WTC11 (cell line): Measurements from ENCODE around the gene IGSF23. TPM values are rescaled to one million over a fixed set of nuclear protein-coding genes. Genes with fewer than 3 reads are reported as not detected.

Experiments used
- ATAC-seq: fragments of 200-7000 bp; cut with Tn5 transposase; 2 replicates; pipeline ENCODE4 v1.10.0; 2021; ENCODE audit warnings: mild to moderate bottlenecking, moderate library complexity
- CTCF ChIA-PET: fragments of 300-600 bp; sonication (Branson Sonifier 250); formaldehyde crosslinking; loops from one replicate; lab custom pipeline; 2021; ENCODE audit warnings: antibody characterized with exemption; lab: Charles Lee
- POLR2A ChIA-PET: fragments of 350-600 bp; sonication (Branson Sonifier 250); formaldehyde crosslinking; loops from one replicate; lab custom pipeline; 2021; ENCODE audit warnings: antibody characterized with exemption; lab: Charles Lee
- DNase-seq: peaks from one replicate; pipeline ENCODE4 v3.0.0; 2021; ENCODE audit warnings: low spot score
- H3K27ac Mint-ChIP-seq: 2 replicates; pipeline ENCODE4 v1.8.0; 2021; ENCODE audit warnings: mixed read lengths
- H3K27me3 Mint-ChIP-seq: 2 replicates; pipeline ENCODE4 v1.8.0; 2021; ENCODE audit warnings: low read depth, mild to moderate bottlenecking, moderate library complexity, mixed read lengths
- H3K36me3 Mint-ChIP-seq: 2 replicates; pipeline ENCODE4 v1.8.0; 2021; ENCODE audit warnings: mixed read lengths
- H3K4me1 Mint-ChIP-seq: 2 replicates; pipeline ENCODE4 v1.8.0; 2022; ENCODE audit warnings: mixed read lengths
- H3K4me3 Mint-ChIP-seq: 2 replicates; pipeline ENCODE4 v1.8.0; 2021; ENCODE audit warnings: mild to moderate bottlenecking, moderate library complexity, mixed read lengths
- H3K9me3 Mint-ChIP-seq: 2 replicates; pipeline ENCODE4 v1.8.0; 2021; ENCODE audit warnings: mixed read lengths
- AFF4 ChIP-seq: sonication (generic); formaldehyde crosslinking; IDR thresholded peaks from 2 replicates; pipeline ENCODE4 v1.8.1; 2023; ENCODE audit warnings: mild to moderate bottlenecking, missing genetic modification reagents, borderline replicate concordance
- ATF1 ChIP-seq: sonication (generic); formaldehyde crosslinking; IDR thresholded peaks from 2 replicates; pipeline ENCODE4 v1.8.1; 2023; ENCODE audit warnings: mild to moderate bottlenecking, moderate library complexity, missing genetic modification reagents
- ELF4 ChIP-seq: sonication (generic); formaldehyde crosslinking; IDR thresholded peaks from 2 replicates; pipeline ENCODE4 v1.8.1; 2022; ENCODE audit warnings: low read depth, mild to moderate bottlenecking, moderate library complexity, missing genetic modification reagents
- ETV6 ChIP-seq: sonication (generic); formaldehyde crosslinking; IDR thresholded peaks from 2 replicates; pipeline ENCODE4 v1.8.1; 2022; ENCODE audit warnings: mild to moderate bottlenecking, missing genetic modification reagents
- FOXK1 ChIP-seq: sonication (generic); formaldehyde crosslinking; IDR thresholded peaks from 2 replicates; pipeline ENCODE4 v1.8.0; 2022; ENCODE audit warnings: mild to moderate bottlenecking, moderate library complexity, missing genetic modification reagents
- HMGA2 ChIP-seq: fragments of 250-450 bp; sonication (Bioruptor Pico); IDR thresholded peaks from 2 replicates; pipeline ENCODE4 v1.4.0; 2021; ENCODE audit warnings: mild to moderate bottlenecking, moderate library complexity
- HMGXB4 ChIP-seq: sonication (generic); formaldehyde crosslinking; IDR thresholded peaks from 2 replicates; pipeline ENCODE4 v1.8.1; 2023; ENCODE audit warnings: mild to moderate bottlenecking, moderate library complexity, missing genetic modification reagents
- MAX ChIP-seq: sonication (generic); formaldehyde crosslinking; IDR thresholded peaks from 2 replicates; pipeline ENCODE4 v1.8.0; 2022; ENCODE audit warnings: mild to moderate bottlenecking, missing genetic modification reagents
- MLX ChIP-seq: sonication (generic); formaldehyde crosslinking; IDR thresholded peaks from 2 replicates; pipeline ENCODE4 v1.8.1; 2023; ENCODE audit warnings: mild to moderate bottlenecking, missing genetic modification reagents, moderate library complexity
- NFE2L1 ChIP-seq: sonication (generic); formaldehyde crosslinking; IDR thresholded peaks from 2 replicates; pipeline ENCODE4 v1.8.1; 2023; ENCODE audit warnings: missing genetic modification reagents
- PREB ChIP-seq: sonication (generic); formaldehyde crosslinking; IDR thresholded peaks from 2 replicates; pipeline ENCODE4 v1.8.1; 2022; ENCODE audit warnings: mild to moderate bottlenecking, missing genetic modification reagents, moderate library complexity, borderline replicate concordance
- TEAD1 ChIP-seq: sonication (generic); formaldehyde crosslinking; IDR thresholded peaks from 2 replicates; pipeline ENCODE4 v1.8.0; 2022; ENCODE audit warnings: mild to moderate bottlenecking, missing genetic modification reagents
- TP53 ChIP-seq: sonication (generic); formaldehyde crosslinking; IDR thresholded peaks from 2 replicates; pipeline ENCODE4 v1.8.1; 2023; ENCODE audit warnings: mild to moderate bottlenecking, missing genetic modification reagents
- USF2 ChIP-seq: sonication (generic); formaldehyde crosslinking; IDR thresholded peaks from 2 replicates; pipeline ENCODE4 v1.8.1; 2023; ENCODE audit warnings: mild to moderate bottlenecking, missing genetic modification reagents, moderate library complexity
- ZNF121 ChIP-seq: sonication (generic); formaldehyde crosslinking; IDR thresholded peaks from 2 replicates; pipeline ENCODE4 v1.8.0; 2023; ENCODE audit warnings: missing genetic modification reagents
- ZNF532 ChIP-seq: fragments of 250-450 bp; sonication (Bioruptor Pico); IDR thresholded peaks from 2 replicates; pipeline ENCODE4 v1.9.0; 2021; ENCODE audit warnings: mild to moderate bottlenecking, borderline replicate concordance
- total RNA-seq: library from RNA; stranded (reverse); gene quantifications from 3 replicates; pipeline ENCODE4 v1.2.3, GENCODE V29; 2021

Gene IGSF23
- total RNA-seq, 1 experiment from 2014 or later, result not detected

- Mint-ChIP-seq H3K4me3 (peak overlapping the region; percentile 87), H3K36me3 (no peaks in the 10 kb centered on the region), H3K4me1 (no peaks in the 10 kb centered on the region), H3K27me3 (peaks cover 24% of the 10 kb centered on the region), H3K27ac (no peak overlapping the region), H3K9me3 (no peaks in the 10 kb centered on the region)
- peak; percentile 77 for TF ChIP-seq ETV6 (CRISPR knock-in tag)
- TF ChIP-seq HMGXB4 (CRISPR knock-in tag), result 0 out of 2 replicates have a peak, but pooled peaks have one; percentile 31
- no peak for TF ChIP-seq TP53 (CRISPR knock-in tag)
- peak; percentile 60; the same call in 1 of the 2 replicates for TF ChIP-seq HMGA2
- 0 out of 2 replicates have a peak, but pooled peaks have one; percentile 27 for TF ChIP-seq PREB (CRISPR knock-in tag)
- TF ChIP-seq ATF1, result no peak
- 0 out of 2 replicates have a peak, but pooled peaks have one; percentile 5 for TF ChIP-seq MAX
- peak; percentile 78 for ATAC-seq
- POLR2A ChIA-PET, result interaction anchor here (1.3 kb wide), 1 partner anchor 74 kb away, joined by 3 read pairs; no protein-coding TSS in a partner anchor
- DNase-seq, result peak; percentile 50
- CTCF ChIA-PET, result interaction anchor here (0.7 to 4.3 kb wide), 10 partner anchors 9 to 126 kb away, joined by 3 to 22 read pairs (median 4); no protein-coding TSS in a partner anchor
These were observed 31.1 kb downstream of the IGSF23 start for GRCh38 chr19:44644402-44645016.

GRCh38 chr19:44645407-44646048, 32.2 kb downstream of the IGSF23 start:
- H3K27me3 Mint-ChIP-seq, result peaks cover 24% of the 10 kb centered on the region
- H3K27ac Mint-ChIP-seq, result no peak overlapping the region
- peaks cover 6% of the 10 kb centered on the region for H3K36me3 Mint-ChIP-seq
- no peaks in the 10 kb centered on the region for H3K9me3 Mint-ChIP-seq
- no peaks in the 10 kb centered on the region for H3K4me1 Mint-ChIP-seq
- ChIA-PET POLR2A (no interaction called here), CTCF (interaction anchor here (1.1 to 4.3 kb wide), 4 partner anchors 8 to 75 kb away, joined by 4 to 22 read pairs (median 5); no protein-coding TSS in a partner anchor)
- ATAC-seq (no peak), DNase-seq (no peak)
- H3K4me3 Mint-ChIP-seq, result no peak overlapping the region; the same call in 1 of the 2 replicates
- TF ChIP-seq FOXK1 (CRISPR knock-in tag), result no peak
- peak; percentile 86; the same call in 1 of the 2 replicates for TF ChIP-seq HMGA2
- no peak for TF ChIP-seq NFE2L1 (CRISPR knock-in tag)
- no peak for TF ChIP-seq USF2 (CRISPR knock-in tag)
- TF ChIP-seq ZNF121 (CRISPR knock-in tag), result peak; percentile 72; the same call in 1 of the 2 replicates
- no peak for TF ChIP-seq ELF4 (CRISPR knock-in tag)

- H3K36me3 Mint-ChIP-seq, result peaks cover 8% of the 10 kb centered on the region
- no peaks in the 10 kb centered on the region for H3K9me3 Mint-ChIP-seq
- ATAC-seq (no peak), DNase-seq (no peak)
- H3K4me3 Mint-ChIP-seq, result no peak overlapping the region
- peaks cover 20% of the 10 kb centered on the region for H3K27me3 Mint-ChIP-seq
- H3K4me1 Mint-ChIP-seq, result no peaks in the 10 kb centered on the region
- H3K27ac Mint-ChIP-seq, result no peak overlapping the region
- ChIA-PET POLR2A (no interaction called here), CTCF (interaction anchor here (1.6 to 4.3 kb wide), 3 partner anchors 11 to 75 kb away, joined by 4 to 22 read pairs (median 6); no protein-coding TSS in a partner anchor)
- TF ChIP-seq ZNF532 (CRISPR knock-in tag), result no peak
- no peak for TF ChIP-seq MAX
- no peak for TF ChIP-seq MLX (CRISPR knock-in tag)
- TF ChIP-seq TEAD1 (CRISPR knock-in tag), result no peak
- no peak for TF ChIP-seq AFF4 (CRISPR knock-in tag)
These were observed 32.7 kb downstream of the IGSF23 start for GRCh38 chr19:44646049-44646416.
